DMS 273 (cell line): ENCODE data around the gene CH25H.
A peak's percentile ranks its signal among the peaks of the same experiment; 100 is the strongest.

Source experiments
- DNase-seq: peaks from one replicate; lab custom pipeline; 2025; ENCODE audit not compliant: unreplicated experiment; lab: John Stamatoyannopoulos, UW

CH25H gene

GRCh38 chr10:89235073-89235798 lies 28.1 kb upstream of the CH25H start:
- DNase-seq = no peak

GRCh38 chr10:89233033-89233432 lies 25.9 kb upstream of the CH25H start:
- DNase-seq = no peak

DNA sequence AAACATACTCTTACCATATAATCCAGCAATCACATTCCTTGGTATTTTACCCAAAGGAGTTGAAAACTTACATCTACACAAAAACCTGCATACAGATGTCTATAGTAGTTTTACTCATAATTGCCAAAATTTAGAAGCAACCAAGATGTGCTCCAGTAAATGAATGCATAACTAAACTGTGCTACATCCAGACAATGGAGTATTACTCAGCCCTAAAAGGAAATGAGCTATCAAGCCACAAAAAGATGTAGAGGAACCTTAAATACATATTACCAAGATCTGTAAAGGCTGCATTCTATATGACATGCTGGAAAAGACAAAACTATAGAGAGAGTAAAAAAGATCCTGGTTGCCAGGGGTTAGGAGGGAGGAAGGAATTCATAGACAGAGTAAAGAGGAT lies 21.8 kb upstream of the CH25H start:
- DNase-seq = no peak

- no peak for DNase-seq
These were observed 21.0 kb upstream of the CH25H start for GRCh38 chr10:89228146-89228545.

GRCh38 chr10:89226891-89227290 lies 19.8 kb upstream of the CH25H start:
- no peak for DNase-seq

DNA sequence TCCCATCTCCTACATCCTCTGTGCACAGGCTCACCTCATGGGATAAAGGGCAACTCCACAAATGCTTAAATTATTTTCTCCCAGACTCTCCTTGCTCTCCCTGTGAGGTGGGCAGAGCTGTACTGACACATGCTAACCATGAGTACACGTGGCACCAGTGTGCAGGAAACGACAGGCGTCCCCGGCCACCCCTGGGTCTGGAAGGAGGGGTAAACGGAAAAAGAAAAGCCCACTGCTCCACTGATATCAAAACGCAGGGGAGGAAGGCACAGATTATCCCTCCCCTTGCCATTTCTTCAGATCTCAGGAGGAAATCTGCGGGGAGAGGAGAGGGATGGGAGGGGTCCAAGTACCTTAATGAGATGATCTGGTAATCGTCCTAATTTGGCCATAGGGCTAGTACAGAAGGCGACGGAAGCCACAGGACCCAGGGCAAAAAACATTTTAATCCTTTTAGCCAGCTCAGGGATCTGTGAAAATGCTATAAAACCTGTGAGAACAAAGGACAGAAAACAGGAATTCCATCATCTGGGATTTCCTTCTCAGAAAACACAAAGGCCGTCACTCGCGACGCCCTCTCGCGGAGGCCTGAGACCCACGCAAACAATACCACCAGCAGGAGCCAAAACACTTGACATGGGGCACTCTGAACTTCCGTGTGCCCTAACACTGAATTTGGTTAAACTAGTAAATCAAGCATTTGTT lies 17.8 kb upstream of the CH25H start:
- no peak for DNase-seq

DNA sequence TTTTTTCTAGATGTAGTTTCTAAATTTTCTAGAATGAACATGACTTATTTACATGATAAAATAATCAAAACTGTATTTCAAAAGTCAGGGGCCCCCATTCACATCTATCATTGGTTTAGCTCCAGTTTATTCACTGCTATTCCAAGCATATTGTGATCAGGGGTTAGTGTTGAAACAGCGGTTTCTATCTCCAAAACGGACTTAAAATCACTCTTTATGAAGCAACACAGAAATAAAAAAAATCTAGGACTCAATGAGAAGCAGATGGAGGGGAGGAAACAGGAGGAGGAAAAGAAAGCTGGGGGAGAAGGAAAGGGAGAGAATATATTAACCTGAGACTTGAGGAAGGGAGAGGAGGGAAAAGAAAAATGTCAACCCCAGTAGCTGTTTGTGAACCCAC lies 14.8 kb upstream of the CH25H start:
- no peak for DNase-seq

DNA sequence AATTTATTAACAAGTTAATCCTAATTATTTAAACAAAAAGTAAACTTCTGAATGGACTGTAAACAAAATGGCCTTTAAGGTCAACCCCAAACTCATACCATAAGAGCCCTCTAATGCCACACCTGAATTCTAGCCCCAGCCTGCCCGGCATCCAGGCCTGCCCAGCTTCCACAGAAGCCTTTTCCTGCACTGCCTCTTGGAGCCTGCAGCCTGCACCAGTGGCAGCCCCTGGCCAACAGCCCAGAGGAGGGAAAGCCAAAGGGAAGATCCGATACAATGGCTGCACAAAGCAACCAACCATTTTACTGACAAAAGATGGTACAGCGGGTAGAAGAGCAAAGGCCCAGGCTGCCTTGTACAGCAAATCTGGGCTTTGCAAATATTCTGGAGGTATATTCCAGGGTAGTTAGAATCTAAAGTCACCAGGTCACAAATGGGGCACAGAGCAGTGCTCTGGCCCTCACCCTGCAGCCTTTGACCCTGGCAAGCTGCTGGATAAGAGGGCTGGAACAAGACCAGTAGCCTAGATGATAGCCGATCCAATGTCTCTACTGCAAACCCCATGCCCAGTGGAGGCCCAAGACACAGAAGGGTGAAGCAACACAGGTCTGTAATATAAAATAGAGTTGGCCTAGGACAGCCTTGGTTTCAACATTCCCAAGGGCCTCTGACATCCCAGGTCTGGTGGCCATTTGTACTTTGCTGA lies 12.5 kb upstream of the CH25H start:
- no peak for DNase-seq

DNA sequence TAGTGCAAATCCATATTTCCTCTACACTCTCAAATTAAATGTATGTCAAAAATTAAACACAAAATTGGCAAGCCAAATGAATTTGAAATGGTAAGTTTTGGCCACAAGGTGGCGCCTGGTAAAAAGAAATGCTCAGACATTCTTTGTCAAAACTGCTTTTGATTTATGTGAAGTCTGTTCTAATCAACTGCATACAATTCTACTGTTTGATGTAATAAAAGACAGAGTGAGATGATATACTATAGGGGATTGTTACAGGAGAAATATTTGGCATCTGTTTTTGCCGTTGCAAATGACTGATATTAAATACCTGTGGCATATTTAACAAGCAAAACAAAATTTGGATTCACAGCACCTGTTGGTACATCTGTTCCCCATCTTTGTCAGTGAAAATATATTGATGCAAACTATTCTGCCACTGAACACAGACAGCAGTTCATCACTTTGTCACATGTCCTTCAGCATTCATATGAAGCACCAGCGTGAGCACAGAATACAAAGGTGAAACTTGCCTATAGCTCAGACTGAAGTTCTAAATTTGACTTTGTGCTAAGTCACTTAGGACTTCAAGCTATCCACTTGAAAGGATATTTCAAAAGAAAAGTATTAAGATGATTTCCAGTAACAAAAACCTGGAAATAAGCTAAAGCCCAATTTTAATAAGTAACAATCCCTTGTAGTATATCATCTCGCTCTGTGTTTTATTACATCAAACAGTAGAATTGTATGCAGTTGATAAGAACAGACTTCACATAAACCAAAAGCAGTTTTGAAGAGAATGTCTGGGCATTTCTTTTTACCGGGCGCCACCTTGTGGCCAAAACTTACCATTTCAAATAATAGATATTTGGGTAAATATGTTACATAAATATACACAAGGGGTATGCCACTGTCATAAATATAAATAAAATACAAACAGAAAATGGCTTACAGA lies 10.2 kb upstream of the CH25H start:
- peak; percentile 75 for DNase-seq

- no peak for DNase-seq
These were observed 8.9 kb upstream of the CH25H start for GRCh38 chr10:89216056-89216455.

DNA sequence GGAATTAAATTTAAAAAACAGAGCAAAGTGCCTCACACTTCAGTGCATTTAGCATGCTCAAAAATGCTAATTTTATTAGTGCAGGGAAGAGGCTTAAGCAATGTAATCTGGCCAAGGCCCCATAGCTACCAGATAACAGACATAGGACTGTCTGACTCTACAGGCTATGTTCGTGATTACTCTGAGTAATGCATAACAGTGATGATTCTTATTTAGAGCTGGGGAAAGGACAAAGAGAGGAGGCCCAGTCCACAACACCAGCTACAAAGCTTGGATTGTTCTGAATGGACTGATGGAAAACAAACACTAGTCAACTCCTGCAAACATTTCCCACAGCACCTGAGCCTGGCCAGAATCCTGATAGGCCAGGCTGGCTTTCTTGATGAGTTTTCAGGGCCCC lies 8.4 kb upstream of the CH25H start:
- no peak for DNase-seq

DNA sequence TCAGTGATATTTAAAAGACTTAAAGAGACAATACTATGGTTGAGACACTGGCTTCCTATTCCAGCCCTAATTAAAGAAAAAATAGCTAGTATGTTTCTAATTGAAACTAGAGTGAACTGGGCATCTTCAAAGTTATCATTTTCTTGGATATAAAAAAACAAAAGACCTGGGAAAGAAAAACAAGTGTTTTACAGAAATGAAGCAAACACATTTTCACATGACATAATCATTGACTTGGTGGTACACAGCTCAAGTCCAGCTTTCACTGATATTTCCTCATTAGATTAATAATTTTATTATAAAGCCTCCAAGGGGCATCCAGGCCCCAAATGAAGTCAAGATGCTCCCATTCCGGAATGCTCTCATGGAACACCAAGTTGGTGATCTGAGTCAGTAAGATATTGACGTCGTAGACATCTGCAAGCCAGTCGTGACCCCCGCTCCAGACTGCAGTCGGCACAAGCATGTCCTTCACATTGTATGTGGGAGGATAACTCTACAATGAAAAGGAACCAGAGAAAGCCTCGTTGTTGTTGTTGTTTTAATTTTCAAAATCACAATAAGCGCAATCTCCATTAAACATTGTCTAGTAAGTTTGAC lies 7.5 kb upstream of the CH25H start:
- no peak for DNase-seq

GRCh38 chr10:89213191-89213808 lies 6.2 kb upstream of the CH25H start:
- peak; percentile 58 for DNase-seq

DNA sequence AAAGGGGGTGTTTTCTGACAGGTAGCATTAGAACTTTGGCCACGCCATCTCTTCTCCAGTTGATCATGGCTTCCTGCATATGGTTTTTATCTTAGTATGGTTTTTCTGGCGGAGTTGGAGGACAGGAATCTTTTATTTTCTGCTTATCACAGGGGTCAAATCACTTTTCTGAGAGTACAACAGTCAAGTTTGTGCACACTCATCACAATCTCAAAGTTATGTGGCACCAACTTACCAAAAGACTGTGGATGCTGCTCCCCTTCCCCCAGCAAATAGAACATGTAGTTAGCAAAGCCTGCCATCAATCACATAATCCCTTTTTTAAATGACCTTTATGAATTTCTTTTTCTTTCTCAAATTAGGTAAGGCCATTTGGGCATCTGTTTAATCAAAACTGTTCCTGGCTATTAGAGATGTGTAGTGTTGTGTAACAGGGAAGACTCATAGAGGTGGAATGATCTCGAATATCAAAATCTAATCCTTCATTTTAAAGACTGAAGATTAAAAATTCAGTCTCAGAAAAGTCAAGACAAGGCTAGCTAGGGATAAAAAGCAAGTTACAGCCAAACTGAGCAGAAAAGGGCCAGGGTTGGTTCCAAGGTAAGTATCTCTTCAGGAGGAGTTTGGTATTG lies 3.8 kb upstream of the CH25H start:
- DNase-seq = no peak

DNA sequence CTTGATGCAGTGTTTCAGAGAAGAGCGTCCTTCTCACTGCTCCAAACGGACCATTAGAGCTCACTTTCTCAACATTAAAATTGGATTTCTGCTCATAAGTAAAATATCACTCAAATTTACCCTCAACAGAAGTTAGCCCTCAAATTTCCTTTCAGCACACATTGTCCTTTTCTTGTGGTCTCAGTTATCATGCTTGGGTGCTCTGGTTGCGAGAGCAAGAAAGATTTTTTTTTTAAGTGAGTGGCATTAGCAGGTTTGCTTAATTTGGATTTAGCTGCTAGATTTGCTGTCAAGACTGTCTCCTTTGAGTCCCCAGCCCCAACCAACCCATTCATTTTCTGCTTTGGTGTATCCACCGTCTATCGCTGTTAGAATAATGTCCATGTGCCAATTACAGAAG lies 2.6 kb upstream of the CH25H start:
- no peak for DNase-seq

DNA sequence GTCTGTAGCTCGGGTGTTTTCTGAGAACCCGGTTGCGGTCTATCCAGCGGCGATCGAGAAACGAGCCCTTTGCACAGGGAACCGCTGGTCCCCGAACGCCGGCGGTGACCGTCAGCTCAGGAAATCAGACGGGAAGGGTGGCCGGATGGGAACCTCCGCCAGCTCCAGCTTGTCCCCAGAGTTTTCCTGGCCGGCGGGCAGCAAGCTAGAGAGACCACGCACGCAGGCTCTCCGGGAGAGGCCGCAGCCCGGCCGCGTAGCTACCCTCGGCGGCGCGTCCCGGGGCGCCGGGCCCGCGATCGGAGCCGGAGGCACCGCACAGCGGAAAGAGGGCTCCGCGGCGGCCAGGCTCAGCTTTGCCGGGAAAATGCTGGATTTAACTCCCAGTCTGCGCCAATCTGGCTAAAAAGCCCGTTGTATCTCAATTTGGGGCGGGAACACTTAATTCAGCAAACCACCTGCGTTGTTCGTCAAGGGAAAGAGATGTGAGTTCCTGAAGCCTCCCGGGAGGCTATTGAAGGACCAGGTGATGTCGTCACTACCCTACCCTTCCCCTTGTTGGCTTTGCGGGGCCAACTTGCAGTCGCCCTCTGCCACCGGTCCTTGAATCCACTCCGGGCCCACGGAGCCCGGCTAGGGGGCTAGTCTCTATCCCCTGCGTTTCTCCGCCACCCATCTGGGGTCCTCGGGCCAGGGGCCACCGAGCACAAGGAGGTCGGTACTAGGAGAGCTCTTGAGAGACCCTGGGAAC lies 859 bp upstream of the CH25H start:
- peak; percentile 67 for DNase-seq

DNA sequence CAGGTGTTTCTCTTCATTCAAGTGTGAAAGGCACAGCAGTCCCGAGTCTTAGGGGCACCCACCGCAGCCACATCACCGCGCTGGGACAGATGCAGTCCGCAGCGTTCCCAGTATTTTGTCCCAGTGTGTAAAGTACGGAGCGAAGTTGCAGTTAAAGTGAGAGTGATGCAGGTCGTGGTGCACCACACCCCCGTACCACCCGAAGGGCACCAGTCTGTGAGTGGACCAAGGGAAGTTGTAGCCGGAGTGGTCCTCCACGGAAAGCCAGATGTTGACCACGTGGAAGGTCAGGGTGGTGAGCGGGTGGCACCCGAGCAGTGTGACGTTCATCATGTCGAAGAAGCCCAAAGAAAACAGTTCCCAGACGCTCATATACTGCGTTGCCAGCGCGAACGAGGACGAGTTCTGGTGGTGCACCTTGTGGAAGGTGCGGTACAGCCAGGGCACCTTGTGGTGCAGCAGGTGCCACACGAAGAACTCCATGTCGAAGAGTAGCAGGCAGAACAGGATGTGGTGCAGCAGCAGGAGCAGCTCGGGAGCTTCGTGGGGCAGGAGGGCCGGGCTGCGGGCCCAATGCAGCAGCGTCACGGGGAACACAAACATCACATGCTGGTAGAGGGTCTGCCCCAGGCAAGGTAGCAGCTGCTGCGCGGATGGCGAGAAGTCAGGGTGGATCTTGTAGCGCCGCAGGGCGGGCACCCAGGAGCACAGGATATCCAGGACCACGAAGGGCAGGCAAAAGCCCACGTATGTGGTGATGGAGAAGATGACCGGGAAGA lies 526 bp downstream of the CH25H start:
- DNase-seq = peak; percentile 40

- DNase-seq = no peak
These were observed 2.4 kb downstream of the CH25H start for GRCh38 chr10:89204621-89205185.
